ENCODE data around the gene JPT2.

JPT2 gene

DNA sequence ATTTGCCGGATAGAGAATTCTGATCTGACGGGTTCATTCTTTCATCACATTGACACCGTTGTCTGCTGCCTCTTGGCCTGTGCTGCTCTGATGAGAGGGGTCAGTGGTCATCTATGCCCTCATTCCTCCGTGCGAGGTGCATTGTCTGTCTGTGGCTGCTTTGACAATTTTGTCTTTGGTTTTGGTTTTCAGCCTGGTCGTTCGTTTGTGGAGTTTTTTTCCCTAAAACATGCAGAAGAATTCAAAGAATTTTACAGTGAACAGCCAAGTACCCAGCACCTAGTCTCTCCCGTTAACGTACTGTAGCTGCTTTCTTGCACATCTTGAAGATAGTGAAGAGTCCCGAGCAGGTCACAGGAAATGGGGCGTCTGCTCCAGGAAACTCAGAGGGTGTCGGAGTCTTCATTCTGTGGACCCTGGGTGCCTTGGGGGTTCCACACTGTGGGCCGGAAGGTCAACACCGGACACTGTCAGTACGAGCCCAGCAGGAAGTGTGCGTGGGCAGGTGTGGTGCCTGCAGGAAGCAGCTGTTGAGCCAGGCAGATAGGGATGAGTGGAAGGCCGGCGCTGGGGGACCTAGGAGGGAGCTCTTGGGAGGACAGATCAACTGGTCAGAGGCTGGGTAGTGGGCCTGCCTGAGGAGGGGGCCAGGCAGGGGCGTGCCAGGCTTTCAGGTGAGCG, 37.7 kb upstream of the JPT2 start:
- no peak overlapping the region for H3K4me2 ChIP-seq (ENCODE audit: low read depth, low read length, poor library complexity, severe bottlenecking)
- H3K9me3 ChIP-seq (ENCODE audit: insufficient read depth, low read length) = no peaks in the 10 kb centered on the region
- H3K9me2 ChIP-seq (replicated peaks; ENCODE audit: insufficient read depth, low read length) = no peaks in the 10 kb centered on the region
- TF ChIP-seq, protein P1, sequence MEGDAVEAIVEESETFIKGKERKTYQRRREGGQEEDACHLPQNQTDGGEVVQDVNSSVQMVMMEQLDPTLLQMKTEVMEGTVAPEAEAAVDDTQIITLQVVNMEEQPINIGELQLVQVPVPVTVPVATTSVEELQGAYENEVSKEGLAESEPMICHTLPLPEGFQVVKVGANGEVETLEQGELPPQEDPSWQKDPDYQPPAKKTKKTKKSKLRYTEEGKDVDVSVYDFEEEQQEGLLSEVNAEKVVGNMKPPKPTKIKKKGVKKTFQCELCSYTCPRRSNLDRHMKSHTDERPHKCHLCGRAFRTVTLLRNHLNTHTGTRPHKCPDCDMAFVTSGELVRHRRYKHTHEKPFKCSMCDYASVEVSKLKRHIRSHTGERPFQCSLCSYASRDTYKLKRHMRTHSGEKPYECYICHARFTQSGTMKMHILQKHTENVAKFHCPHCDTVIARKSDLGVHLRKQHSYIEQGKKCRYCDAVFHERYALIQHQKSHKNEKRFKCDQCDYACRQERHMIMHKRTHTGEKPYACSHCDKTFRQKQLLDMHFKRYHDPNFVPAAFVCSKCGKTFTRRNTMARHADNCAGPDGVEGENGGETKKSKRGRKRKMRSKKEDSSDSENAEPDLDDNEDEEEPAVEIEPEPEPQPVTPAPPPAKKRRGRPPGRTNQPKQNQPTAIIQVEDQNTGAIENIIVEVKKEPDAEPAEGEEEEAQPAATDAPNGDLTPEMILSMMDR (IDR thresholded peaks at IDR 0.05; ENCODE audit: insufficient read depth, low read length, poor library complexity, severe bottlenecking) = no peak
- no peak for TF ChIP-seq EZH2phosphoT487 (conservative IDR thresholded peaks at IDR 0.05; ENCODE audit: low read length)
- H3K27ac ChIP-seq (ENCODE audit: low read depth, low read length) = no peak overlapping the region
- no peaks in the 10 kb centered on the region; the same call in 1 of the 2 replicates for H3K79me2 ChIP-seq (ENCODE audit: insufficient read depth, low read length)
- no peaks in the 10 kb centered on the region for H4K20me1 ChIP-seq (ENCODE audit: low read depth, low read length)
- no peak overlapping the region for H3K9ac ChIP-seq (ENCODE audit: low read length)
- H2AFZ ChIP-seq (ENCODE audit: low read depth, low read length, severe bottlenecking) = no peak overlapping the region
- no peak overlapping the region for H3K4me3 ChIP-seq (ENCODE audit: insufficient read depth, low read length, poor library complexity, severe bottlenecking)
- H3K27me3 ChIP-seq (ENCODE audit: low read length) = no peaks in the 10 kb centered on the region
- H3F3A ChIP-seq (ENCODE audit: insufficient read depth) = no peaks in the 10 kb centered on the region
- no peaks in the 10 kb centered on the region for H3K36me3 ChIP-seq (ENCODE audit: low read length)

DNA sequence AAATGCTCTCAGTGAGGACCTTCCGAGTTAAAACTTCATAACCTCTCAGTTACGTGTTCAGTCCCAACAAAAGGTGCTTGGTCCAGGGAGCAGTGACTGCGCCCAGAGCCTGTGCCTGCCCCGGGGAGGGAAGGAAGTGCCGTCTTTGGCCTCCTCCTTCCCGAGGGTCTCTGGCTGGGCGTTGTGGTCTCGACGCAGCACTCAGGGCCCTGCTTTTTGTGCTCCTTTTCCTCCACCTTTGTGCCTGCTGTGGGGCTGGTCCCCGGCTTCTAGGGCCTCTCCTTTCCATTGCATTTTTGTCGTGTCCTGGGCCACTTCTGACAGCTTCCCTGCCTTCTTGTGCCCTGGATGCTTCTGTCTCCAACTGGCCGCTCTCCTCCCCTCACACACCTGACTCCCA, 36.8 kb upstream of the JPT2 start:
- Histone ChIP-seq H3K9me2 (replicated peaks; ENCODE audit: insufficient read depth, low read length) (no peaks in the 10 kb centered on the region), H4K20me1 (ENCODE audit: low read depth, low read length) (no peaks in the 10 kb centered on the region), H3K4me3 (ENCODE audit: insufficient read depth, low read length, poor library complexity, severe bottlenecking) (no peak overlapping the region), H3K9me3 (ENCODE audit: insufficient read depth, low read length) (no peaks in the 10 kb centered on the region), H2AFZ (ENCODE audit: low read depth, low read length, severe bottlenecking) (no peak overlapping the region), H3K4me2 (ENCODE audit: low read depth, low read length, poor library complexity, severe bottlenecking) (no peak overlapping the region), H3K36me3 (ENCODE audit: low read length) (no peaks in the 10 kb centered on the region), H3F3A (ENCODE audit: insufficient read depth) (no peaks in the 10 kb centered on the region), H3K9ac (ENCODE audit: low read length) (no peak overlapping the region), H3K79me2 (ENCODE audit: insufficient read depth, low read length) (no peaks in the 10 kb centered on the region), H3K27ac (ENCODE audit: low read depth, low read length) (no peak overlapping the region), H3K27me3 (ENCODE audit: low read length) (no peaks in the 10 kb centered on the region)
- TF ChIP-seq, protein P1 (IDR thresholded peaks at IDR 0.05; ENCODE audit: insufficient read depth, low read length, poor library complexity, severe bottlenecking) = no peak
- TF ChIP-seq EZH2phosphoT487 (conservative IDR thresholded peaks at IDR 0.05; ENCODE audit: low read length) = no peak

DNA sequence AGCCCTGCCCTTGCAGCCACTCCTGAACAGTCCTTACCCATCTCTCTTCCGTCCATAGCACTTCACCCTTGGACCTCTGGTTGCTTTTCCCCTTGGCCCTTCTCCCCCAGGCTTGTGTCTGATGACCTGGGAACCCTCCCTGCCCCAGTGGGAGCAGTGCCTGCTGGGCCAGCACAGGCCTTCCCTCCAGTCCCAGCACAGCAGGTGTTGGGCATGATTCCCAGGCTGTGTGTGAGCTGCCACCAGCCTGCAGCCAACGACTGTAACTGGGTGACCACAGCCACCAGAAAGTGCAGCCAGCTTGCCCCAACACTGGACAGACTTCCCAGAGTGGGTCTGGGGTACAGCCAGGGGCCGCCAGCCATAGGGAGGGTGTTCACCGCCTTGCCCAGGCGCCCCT, 35.9 kb upstream of the JPT2 start:
- Histone ChIP-seq H3K9me3 (ENCODE audit: insufficient read depth, low read length) (no peaks in the 10 kb centered on the region), H3F3A (ENCODE audit: insufficient read depth) (no peaks in the 10 kb centered on the region), H3K9me2 (replicated peaks; ENCODE audit: insufficient read depth, low read length) (no peaks in the 10 kb centered on the region), H3K79me2 (ENCODE audit: insufficient read depth, low read length) (no peaks in the 10 kb centered on the region), H3K9ac (ENCODE audit: low read length) (no peak overlapping the region), H3K36me3 (ENCODE audit: low read length) (no peaks in the 10 kb centered on the region), H3K27ac (ENCODE audit: low read depth, low read length) (no peak overlapping the region), H3K4me3 (ENCODE audit: insufficient read depth, low read length, poor library complexity, severe bottlenecking) (no peak overlapping the region), H3K27me3 (ENCODE audit: low read length) (no peaks in the 10 kb centered on the region), H3K4me2 (ENCODE audit: low read depth, low read length, poor library complexity, severe bottlenecking) (no peak overlapping the region), H4K20me1 (ENCODE audit: low read depth, low read length) (no peaks in the 10 kb centered on the region), H2AFZ (ENCODE audit: low read depth, low read length, severe bottlenecking) (no peak overlapping the region)
- TF ChIP-seq, protein P1 (IDR thresholded peaks at IDR 0.05; ENCODE audit: insufficient read depth, low read length, poor library complexity, severe bottlenecking) = no peak
- no peak for TF ChIP-seq EZH2phosphoT487 (conservative IDR thresholded peaks at IDR 0.05; ENCODE audit: low read length)

All from SU-DHL-6 (cell line).